Measurements from ENCODE around the gene DOLPP1.

DOLPP1 gene

DNA sequence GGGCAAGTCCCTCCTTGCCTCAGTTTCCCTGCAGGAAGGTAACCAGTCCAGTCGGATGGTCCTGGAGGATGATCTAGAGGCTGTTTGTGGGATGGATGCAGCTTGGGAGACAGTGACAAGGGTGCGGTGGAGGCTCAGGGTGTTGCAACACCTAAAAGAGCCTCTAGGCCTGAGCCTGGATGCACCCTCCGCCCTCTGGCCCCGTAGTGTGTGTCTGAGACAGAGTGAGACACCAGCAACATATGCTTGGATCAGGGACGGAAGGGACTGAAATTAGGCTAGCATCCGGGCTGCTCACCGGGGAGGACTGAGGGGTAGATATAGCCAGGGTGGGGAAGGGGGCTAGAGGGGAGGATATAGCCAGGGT lies 28.6 kb downstream of the DOLPP1 start:
- TF ChIP-seq, protein P1, sequence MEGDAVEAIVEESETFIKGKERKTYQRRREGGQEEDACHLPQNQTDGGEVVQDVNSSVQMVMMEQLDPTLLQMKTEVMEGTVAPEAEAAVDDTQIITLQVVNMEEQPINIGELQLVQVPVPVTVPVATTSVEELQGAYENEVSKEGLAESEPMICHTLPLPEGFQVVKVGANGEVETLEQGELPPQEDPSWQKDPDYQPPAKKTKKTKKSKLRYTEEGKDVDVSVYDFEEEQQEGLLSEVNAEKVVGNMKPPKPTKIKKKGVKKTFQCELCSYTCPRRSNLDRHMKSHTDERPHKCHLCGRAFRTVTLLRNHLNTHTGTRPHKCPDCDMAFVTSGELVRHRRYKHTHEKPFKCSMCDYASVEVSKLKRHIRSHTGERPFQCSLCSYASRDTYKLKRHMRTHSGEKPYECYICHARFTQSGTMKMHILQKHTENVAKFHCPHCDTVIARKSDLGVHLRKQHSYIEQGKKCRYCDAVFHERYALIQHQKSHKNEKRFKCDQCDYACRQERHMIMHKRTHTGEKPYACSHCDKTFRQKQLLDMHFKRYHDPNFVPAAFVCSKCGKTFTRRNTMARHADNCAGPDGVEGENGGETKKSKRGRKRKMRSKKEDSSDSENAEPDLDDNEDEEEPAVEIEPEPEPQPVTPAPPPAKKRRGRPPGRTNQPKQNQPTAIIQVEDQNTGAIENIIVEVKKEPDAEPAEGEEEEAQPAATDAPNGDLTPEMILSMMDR (IDR thresholded peaks at IDR 0.05; ENCODE audit: low read depth, low read length) = no peak
- peak overlapping the region; percentile 88 for H3K4me3 ChIP-seq (ENCODE audit: low read depth, low read length)

DNA sequence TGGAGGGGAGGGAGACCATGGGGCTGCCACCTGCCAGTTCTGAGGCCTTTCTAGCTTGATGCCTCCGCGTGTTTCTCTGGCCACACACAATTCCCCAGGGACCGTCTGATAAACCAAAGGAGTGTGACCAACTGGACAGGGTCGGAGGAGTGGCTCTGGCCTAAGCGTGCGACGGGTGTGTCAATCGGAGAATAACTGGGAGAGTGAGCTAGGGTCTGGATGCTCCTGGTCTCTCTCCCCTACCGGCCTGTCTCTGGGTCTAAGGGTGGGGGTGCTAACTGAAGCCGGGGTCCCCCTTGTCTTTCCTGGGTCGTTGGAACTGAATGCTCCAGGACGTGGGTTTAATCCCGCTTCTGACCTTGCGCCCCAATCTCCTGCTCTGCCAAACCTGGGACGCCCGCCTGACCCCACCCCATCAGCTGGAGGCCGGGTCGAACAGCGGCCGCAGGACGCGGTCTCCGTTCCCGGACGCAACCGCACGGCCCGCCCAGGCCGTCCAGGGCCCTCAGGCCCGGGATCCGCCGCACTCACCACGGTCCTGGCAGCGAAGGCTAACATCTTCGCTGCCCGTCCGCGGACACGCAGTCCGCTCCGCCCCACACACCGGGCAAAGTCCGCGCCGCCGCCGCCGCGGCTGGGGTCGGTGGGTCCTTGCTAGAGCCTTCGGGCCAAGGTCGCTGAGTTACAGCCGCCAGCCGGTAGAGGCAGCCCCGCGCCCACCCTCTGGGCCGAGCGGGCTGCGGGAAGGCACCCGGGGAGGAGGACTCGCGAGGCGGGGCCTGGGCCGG lies 29.2 kb downstream of the DOLPP1 start:
- peak overlapping the region; percentile 88 for H3K4me3 ChIP-seq (ENCODE audit: low read depth, low read length)
- TF ChIP-seq, protein P1 (IDR thresholded peaks at IDR 0.05; ENCODE audit: low read depth, low read length) = no peak

DNA sequence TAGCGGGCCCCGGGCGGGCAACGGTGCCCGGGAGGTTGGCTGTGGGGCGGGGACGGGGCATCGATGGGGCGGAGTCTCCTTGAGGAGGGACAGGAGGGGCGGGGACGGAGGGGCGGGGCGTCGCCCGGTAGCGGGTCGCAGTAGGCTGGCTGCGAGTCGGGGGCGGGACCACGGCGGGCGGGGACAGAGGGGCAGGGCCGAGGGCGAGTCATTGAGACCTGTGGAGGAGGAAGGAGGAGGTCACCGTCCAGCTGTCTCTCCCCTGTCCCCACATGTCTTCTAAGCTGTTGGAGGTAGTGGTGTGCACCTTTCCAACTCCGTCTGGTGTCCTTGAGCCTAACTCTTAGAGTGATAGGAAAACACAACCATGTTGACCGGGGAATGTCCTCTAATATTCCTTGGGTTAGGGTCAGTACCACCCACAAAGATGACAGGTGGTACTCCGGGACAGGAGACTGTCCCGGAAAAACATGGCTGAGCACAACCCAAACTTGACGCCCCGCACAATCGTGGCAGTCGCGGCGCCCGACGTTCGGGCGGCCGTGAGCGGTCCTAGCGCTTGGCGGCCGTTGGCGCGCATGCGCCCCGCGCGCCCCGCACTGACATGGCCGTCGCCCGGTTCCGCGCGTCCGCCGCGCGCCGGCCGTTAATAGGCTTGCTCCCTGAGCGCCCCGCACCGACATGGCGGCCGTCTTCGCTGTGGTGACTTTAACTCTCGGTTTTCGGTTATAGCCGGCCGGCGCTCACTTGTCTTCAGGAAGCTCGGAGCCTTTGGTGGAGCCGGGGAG lies 30.0 kb downstream of the DOLPP1 start, which contains the start of the genes CRAT and PTPA:
TSS of gene CRAT (minus strand) at position 54 of the 788 bp plus-strand sequence. CDS start 284 bp downstream, outside the sequence.
TSS of gene PTPA (plus strand) at position 676 of the 788 bp plus-strand sequence. CDS start 186 bp downstream, outside the sequence.
- peak within 1 kb of the TSS; percentile 88 for H3K4me3 ChIP-seq (ENCODE audit: low read depth, low read length)
- TF ChIP-seq, protein P1 (IDR thresholded peaks at IDR 0.05; ENCODE audit: low read depth, low read length) = no peak

DNA sequence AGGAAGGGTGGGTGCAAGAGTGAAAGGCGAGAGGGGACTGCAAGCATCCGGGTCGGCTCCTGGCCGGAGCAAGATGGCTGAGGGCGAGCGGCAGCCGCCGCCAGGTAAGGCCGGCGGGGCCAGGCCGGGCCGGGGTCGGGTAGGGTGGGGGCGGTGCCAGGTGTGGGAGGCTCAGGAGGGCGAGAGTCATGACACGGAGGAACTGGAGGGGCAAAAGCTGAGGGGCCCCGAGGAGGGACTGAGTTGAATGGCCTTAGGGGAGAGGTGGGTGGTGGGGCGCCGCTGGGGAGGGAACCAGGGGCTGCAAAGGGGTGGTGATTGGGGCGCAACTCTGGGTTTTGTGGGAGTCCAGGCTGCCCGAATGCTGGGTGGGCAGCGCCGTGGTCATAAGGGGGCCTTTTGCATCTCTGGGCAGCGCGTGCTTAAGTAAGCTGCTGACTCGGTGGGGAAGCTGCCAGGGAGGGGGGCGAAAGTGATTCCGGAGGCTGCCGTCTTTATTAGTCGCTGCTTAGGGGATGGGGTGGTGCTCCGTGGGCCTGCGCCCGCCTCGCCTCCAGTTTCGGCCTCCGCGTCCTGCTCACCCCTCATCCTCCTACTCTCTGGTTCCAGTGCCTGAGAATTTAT lies 30.7 kb downstream of the DOLPP1 start:
- peak overlapping the region; percentile 88 for H3K4me3 ChIP-seq (ENCODE audit: low read depth, low read length)
- TF ChIP-seq, protein P1 (IDR thresholded peaks at IDR 0.05; ENCODE audit: low read depth, low read length) = no peak

DNA sequence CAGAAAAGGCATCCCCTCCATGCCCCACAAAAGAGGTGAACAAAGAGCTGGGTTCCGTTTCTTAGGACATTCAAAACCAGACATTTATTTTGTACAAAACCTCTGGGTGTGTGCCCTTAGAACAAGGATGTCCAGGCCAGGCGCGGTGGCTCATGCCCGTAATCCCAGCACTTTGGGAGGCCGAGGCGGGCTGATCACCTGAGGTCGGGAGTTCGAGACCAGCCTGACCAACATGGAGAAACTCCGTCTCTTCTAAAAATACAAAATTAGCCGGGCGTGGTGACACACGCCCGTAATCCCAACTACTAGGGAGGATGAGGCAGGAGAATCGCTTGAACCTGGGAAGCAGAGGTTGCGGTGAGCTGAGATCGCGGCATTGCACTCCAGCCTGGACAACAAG lies 31.6 kb downstream of the DOLPP1 start:
- H3K4me3 ChIP-seq (ENCODE audit: low read depth, low read length) = peak overlapping the region; percentile 88

DNA sequence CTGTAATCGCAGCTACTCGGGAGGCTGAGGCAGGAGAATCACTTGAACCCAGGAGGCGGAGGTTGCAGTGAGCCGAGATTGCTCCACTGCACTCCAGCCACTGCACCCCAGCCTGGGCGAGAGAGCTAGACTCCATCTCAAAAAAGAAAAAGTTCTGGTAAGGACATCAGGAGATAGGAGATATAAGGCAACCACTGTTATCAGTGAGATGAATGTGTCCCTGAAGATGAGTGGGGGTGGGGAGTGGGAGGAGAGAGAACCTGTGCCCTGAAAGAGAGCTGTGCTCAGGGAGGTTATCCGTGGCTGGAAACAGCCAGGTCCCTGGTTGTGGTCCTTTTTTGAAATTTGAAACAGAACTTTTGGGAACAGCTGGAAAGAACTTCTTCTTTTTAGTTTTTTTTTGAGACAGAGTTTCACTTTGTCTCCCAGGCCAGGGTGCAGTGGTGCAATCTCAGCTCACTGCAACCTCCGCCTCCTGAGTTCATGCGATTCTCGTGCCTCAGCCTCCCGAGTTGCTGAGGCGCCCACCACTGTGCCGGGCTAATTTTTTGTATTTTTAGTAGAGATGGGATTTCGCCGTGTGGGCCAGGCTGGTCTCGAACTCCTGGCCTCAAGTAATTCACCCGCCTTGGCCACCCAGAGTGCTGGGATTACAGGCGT lies 32.9 kb downstream of the DOLPP1 start:
- H3K4me3 ChIP-seq (ENCODE audit: low read depth, low read length) = no peak overlapping the region
- TF ChIP-seq, protein P1 (IDR thresholded peaks at IDR 0.05; ENCODE audit: low read depth, low read length) = no peak

DNA sequence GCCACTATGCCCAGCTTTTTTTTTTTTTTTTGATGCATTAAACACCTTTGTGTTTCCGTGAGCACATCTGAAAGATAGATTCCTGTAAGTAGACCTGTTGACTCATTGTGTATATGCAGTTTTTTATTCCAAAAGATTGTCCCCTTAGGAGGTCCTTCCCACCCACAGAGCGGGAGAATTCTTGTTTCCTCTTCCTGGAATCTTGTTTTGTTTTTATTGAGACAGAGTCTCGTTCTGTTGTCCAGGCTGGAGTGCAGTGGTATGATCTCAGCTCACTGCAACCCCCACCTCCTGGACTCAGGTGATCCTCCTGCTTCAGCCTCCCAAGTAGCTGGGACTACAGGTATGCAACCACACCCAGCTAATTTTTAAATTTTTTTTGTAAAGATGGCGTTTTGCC lies 37.9 kb downstream of the DOLPP1 start:
- H3K4me3 ChIP-seq (ENCODE audit: low read depth, low read length) = no peak overlapping the region
- TF ChIP-seq, protein P1 (IDR thresholded peaks at IDR 0.05; ENCODE audit: low read depth, low read length) = no peak

All from WI38 (cell line).